OCI-LY7 (cell line): ENCODE data around the gene DOCK3.

Source experiments
- EZH2phosphoT487 ChIP-seq: fragments of 200-600 bp; sonication (generic); IDR thresholded peaks from 2 replicates; pipeline ENCODE4 v1.6.1; 2018; ENCODE audit warnings: low read depth, borderline replicate concordance, mild to moderate bottlenecking, mixed run types, antibody characterized with exemption, low read length, moderate library complexity, mixed read lengths
- TF ChIP-seq, protein P1 (sequence below): fragments of 200-600 bp; sonication (generic); conservative IDR thresholded peaks from 2 replicates; pipeline ENCODE4 v1.5.1; 2014; ENCODE audit warnings: mild to moderate bottlenecking, antibody characterized with exemption, low read length, moderate library complexity, mixed read lengths

DNA sequence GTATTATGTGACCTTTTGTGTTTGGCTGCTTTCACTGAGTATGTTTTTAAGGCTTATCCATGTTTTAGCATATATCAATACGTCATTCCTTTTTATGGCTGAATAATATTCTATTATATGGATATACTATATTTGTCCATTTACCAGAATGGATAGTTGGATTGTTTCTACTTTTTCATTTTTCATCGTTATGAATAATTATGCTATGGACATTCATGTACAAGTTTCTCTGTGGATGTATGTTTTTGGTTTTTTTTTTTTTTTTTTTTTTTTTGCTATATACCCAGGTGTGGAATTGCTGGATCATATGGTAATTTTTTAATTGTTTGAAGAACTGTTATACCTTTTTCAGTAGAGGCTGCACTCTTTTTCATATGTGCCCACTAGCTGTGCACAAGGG, 23.5 kb downstream of the DOCK3 start:
- TF ChIP-seq, protein P1, sequence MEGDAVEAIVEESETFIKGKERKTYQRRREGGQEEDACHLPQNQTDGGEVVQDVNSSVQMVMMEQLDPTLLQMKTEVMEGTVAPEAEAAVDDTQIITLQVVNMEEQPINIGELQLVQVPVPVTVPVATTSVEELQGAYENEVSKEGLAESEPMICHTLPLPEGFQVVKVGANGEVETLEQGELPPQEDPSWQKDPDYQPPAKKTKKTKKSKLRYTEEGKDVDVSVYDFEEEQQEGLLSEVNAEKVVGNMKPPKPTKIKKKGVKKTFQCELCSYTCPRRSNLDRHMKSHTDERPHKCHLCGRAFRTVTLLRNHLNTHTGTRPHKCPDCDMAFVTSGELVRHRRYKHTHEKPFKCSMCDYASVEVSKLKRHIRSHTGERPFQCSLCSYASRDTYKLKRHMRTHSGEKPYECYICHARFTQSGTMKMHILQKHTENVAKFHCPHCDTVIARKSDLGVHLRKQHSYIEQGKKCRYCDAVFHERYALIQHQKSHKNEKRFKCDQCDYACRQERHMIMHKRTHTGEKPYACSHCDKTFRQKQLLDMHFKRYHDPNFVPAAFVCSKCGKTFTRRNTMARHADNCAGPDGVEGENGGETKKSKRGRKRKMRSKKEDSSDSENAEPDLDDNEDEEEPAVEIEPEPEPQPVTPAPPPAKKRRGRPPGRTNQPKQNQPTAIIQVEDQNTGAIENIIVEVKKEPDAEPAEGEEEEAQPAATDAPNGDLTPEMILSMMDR = no peak
- TF ChIP-seq EZH2phosphoT487 = no peak
